PC-9 (cell line): Measurements from ENCODE around the gene RNF168.
"Not testable (repeated sequence)": the region's sequence is repeated elsewhere in the genome, so short reads cannot be mapped to it uniquely, and the experiment has no call there.

ENCODE experiments used
- CTCF ChIP-seq: fragments of 200-600 bp; sonication (generic); conservative IDR thresholded peaks from 2 replicates; pipeline ENCODE4 v1.6.1; 2017; ENCODE audit warnings: mixed run types, antibody characterized with exemption, mild to moderate bottlenecking, moderate library complexity
- EZH2 ChIP-seq: fragments of 200-600 bp; sonication (generic); IDR thresholded peaks from 2 replicates; pipeline ENCODE4 v1.8.0; 2017; ENCODE audit warnings: antibody characterized with exemption, low read depth

GRCh38 chr3:196550172-196550571, 46.6 kb upstream of the RNF168 start:
- TF ChIP-seq CTCF, EZH2: not testable (repeated sequence)
